ENCODE measurements around the gene ZBTB33. TPM values are rescaled to one million over a fixed set of nuclear protein-coding genes. Genes with fewer than 3 reads are reported as not detected.

Gene ZBTB33
- total RNA-seq, 1 experiment from 2014 or later: 16.2 TPM

Other genes with a start within 250 kb of the ZBTB33 start
- 0.23 TPM in 1 of 3 replicates, not detected in the others for gene RHOXF2B, start 173.1 kb upstream of the ZBTB33 start, total RNA-seq (2021)
- not detected in 3 replicates for gene RHOXF1, start 134.9 kb upstream of the ZBTB33 start, total RNA-seq (2021)
- gene RHOXF2, start 92.2 kb upstream of the ZBTB33 start, total RNA-seq (2021): 0.07 to 0.20 TPM in 2 of 3 replicates, not detected in the other
- gene TMEM255A, start 60.6 kb downstream of the ZBTB33 start, total RNA-seq (2021): 0.41 to 0.69 TPM (median 0.61 TPM) in 3 replicates
- gene ATP1B4, start 111.3 kb downstream of the ZBTB33 start, total RNA-seq (2021): not detected in 3 replicates
- 28.8 to 33.8 TPM (median 31.2 TPM) in 3 replicates for gene LAMP2, start 218.5 kb downstream of the ZBTB33 start, total RNA-seq (2021)